ENCODE results near the gene C14orf180.

Gene C14orf180

GRCh38 chr14:104550340-104550860, 29.2 kb upstream of the C14orf180 start:
- DNase-seq = no peak

DNA sequence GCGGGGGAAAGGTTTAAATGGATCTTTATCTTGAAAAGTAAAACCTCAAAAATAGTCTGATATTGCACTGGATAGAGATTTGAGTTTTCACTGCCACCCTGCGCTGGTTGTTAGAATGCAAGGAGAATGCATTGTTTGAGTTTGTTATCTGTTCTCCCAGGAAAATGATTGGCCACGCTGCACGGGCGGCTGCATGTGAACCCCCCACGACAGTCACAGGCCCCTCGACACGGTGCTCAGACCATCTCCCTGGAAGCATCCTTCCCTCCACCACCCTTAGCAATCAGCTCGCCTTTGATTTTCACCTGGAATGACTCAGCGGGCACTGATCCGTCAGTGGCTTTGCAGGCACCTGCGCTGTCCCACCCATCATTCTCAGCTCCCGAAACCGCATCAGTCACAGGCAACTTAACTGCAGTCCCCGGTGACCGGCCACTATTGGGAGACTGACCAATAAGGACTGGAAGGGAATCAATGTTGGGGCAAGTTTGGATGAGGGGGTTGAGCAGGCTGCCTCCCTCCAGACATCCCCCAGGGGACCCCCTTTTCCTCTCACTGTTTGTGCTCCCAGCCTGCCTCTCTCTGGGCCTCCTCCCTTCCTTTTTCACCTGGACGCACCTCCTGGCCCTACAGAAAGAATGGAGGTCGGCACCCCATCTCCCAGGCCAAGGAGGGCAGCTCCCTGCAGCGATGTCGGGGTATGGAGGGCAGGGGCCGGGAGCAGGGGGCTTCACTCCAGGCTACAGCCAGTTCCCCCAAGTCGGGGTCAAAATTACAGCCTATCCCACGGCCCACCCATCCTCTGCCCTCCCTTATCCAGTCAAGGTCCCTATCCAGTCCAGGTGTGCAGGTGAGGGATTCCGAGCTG, 28.5 kb upstream of the C14orf180 start:
- DNase-seq = peak in 1 of 2 experiments; percentile 0

- peak in 1 of 2 experiments; percentile 0 for DNase-seq
Measured at GRCh38 chr14:104551851-104552737, 27.5 kb upstream of the C14orf180 start.

DNA sequence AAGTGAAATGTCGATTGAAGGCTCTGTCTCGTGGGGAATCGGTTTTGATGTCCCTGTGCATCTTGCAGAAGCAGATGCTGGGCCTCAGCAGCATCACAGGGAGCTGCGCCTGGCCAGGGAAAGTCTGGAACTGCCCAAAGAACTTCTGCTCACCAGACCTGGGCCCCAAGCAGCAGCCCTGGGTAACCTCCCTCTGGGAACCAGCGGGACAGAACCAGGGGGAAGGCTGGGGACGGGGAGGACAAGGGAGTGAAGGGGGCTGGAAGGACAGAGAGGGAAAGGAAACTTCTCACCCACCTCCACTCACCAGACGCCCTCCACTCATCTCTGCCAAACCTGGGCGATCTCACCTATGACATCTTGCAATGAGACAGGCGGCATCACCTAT, 26.8 kb upstream of the C14orf180 start:
- no peak for DNase-seq

DNA sequence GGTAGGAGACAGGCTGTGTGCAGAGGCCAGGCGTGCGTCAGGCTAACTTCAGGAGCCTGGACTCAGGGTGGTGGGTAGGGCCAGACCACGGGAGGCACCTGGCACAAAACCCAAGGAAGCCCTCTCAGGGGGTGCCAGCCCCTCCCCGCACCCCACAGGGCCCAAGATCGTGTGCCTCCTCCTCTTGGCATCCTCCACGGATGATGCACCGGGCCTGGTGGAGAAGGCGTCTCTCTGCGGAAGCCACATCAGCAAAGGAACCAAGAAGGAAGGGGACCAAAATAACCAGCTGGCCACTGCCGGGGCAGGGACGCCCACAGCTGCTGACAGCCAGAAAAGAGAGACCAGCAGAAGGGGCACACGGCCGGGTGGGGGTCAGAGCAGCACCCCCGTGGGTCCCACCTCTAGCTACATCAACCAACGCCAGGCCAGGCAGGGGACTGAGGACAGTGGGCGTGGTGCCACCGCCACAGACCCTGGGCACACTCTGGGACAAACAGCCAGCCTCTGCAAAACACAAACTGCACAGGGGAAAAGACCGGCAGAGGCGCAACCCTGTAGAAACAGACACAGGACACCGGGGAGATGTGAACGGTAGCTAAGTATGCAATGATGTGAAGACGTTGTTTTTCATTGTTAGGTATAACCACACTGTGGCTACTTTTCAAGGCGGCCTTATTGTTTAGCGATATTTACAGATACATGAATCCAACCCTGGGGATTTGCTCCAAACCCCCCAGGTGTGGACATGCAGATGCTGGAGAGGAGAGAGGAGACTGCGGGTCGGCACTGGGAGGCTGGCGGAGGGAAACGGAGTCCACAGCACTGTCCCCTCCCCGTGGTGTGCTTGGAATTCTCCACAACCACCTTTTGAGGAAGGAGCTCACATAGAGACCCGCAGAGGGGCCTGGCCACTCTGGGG, 26.1 kb upstream of the C14orf180 start:
- no peak for DNase-seq

- no peak for DNase-seq
Measured at GRCh38 chr14:104554088-104554607, 25.4 kb upstream of the C14orf180 start.

DNA sequence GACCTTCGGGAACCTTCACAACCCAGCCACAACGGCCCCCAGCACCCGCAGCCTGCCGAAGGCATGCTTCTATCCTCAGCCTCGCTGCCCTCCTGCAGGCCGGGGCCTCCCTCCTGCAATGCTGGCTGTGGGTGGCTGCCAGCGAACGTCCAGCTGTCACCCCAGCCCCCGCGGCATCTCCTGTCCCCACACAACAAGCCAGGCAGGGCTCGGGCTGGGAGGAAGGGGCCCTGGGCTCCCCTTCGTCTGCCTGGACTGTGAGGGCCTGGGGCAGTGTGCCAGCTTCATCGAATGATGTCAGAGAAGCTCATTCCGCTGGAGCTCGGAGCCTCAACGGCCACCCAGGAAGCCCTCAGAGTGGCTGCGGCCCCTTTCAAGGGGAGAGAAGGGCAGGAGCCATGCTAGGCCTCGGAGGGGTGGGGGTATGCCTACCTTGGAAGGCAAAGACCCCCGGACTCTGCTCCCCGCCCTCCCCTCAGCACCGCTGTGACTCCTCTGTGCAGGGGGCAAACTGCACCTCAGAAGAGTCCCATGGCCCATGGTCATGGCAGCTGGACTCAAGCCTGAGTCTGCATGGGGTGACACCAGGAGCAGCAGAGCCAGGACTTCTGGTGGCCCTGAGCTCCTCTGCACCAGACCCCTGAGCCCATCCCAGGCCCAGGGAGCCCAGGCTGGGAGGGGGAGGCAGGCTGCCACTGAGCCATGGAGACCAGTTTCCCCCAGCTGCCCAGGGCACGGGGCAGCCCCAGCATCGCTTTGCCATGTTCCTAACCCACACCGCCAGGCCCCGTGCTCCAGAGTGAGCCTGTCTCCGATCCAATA, 24.7 kb upstream of the C14orf180 start:
- no peak for DNase-seq

- no peak for DNase-seq
Measured at GRCh38 chr14:104555430-104556255, 23.9 kb upstream of the C14orf180 start.

DNA sequence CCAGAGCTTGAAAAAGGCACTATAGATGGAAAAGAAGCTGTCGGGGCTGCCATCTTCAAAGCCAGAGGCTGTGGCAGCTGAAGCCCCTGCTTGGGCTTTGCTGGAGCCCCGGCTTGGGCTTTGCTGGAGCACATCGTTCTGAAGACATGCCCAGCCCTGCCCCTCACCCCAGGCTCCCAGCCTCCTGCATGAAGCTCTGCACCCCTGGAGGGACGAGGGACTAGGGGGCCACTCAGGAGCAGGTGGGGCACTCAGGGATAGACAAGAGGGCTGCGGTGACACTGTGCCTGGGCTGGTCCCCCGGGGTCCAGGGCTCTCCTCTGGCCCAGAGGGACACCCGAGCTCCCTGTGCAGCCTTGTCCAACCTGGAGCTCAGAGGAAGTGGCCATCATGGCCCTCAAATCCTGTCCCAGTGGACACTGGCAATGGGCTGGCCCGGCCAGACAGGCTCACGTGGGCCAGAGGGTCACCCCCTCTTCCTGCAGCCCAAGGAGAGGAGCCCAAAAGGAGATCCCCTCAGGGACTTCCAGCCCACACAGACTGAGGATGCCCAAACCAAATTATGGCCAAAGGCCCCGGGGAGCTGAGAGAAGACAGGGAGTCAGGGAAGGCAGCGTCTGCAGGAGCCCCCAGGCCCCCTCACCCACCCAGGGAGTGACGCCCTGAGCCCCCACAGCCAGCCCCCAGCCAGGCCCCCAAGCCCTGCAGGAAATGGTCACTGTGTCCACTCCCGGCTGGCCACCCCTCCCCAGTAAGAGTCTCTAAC, 23.1 kb upstream of the C14orf180 start:
- no peak for DNase-seq

DNA sequence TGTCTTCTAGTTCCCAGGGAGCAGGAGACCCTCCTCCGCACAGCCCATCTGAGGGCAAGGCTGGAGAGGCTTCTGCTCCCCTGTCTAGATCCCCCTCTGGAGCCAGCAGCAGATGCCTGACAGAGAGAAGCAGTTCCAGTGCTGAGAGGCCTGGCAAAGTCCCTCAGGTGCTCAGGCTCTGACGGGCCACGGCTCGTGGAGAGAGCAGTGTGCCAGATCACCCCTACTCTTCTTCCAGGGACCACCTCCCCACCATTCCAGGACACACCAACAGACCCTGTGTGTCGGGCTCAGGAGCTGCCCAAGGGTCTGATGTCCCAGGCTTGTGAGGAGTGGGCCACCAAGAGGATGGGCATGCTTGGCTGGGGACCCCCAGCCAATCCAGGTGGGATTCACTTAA, 22.5 kb upstream of the C14orf180 start:
- DNase-seq = no peak

- DNase-seq = no peak
Measured at GRCh38 chr14:104557766-104558165, 21.8 kb upstream of the C14orf180 start.

DNA sequence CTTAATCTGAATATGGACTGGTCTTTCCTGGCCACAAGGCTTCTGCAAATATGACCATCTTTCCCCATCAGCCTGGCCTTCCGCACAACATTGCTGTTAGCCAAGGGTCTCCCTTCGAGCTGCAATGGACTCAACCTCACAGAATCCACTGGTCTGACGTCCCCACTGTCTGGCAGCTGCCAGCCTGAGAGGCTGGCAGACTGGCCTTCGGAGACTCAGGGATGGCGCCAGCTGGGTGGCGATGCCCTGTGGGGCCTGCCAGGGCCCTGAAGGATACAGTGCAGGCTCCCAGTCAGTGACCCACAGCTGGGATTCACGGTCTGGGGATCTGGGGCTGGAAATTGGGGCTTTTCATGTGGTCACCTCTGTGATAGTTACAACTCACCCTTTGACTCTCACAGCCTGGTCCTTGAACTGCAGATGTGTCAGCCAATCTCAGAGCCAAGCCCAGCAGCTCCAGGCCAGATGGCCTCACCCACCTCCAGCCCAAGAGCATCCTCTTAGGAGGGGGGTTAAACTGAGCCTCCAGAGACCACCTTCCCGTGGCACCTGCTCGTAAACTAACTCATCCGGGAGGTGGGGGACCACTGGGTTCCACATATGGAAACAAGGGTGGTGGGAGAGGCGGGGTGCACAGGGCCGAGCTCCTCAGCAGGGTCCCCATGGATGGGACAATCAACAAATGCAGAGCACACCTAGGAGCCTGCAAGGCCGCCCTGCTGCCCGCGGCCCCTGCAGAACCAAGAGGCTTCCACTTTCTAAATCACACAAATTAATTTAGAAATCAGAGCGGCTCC, 21.1 kb upstream of the C14orf180 start:
- no peak for DNase-seq

GRCh38 chr14:104559028-104559803, 20.3 kb upstream of the C14orf180 start:
- DNase-seq = no peak

DNA sequence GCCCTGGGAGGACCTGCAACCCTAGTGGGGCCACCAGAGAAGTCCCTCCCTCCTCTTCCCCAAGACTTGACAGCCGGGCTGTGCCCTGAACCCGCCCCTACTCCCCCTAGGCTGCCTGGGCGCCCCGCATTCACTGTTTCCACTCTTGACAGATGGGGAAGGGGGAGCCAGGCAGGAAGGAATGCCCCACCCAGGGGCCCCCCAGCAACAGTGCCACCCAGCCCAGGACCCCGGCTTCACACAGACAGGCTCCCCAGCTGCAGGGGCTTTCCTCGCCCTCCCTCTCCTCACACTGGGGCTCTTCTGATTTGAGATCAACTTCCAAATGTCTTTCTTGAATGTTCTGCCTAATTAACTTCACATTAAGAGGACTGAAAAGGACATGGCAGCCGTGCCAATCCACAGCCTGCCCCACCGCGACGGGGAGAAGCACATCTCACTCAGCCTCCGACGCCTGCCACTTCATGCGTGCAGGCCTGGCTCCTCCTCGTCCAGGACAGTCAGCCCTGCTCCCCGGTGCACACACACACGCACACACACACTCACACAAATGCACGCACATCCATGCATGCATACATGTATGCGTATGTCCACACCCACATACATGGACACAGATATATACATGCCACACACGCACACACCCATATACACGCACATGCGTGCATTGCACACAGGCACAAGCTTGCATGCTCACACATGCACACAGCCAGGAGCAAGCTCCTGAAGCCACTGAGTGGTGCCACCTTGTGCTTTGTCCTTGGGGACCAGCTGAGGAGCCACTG, 19.6 kb upstream of the C14orf180 start:
- no peak for DNase-seq

- no peak for DNase-seq
Measured at GRCh38 chr14:104560586-104560945, 19.0 kb upstream of the C14orf180 start.

GRCh38 chr14:104561124-104561557, 18.4 kb upstream of the C14orf180 start:
- no peak for DNase-seq

Data from stimulated activated CD4-positive, alpha-beta T cell treated with anti-CD3 and anti-CD28 coated beads, Interleukin-4, amount 100 ng/mL, for 4 hours (primary cell).